ENCODE data around the gene STK32C.

STK32C gene

DNA sequence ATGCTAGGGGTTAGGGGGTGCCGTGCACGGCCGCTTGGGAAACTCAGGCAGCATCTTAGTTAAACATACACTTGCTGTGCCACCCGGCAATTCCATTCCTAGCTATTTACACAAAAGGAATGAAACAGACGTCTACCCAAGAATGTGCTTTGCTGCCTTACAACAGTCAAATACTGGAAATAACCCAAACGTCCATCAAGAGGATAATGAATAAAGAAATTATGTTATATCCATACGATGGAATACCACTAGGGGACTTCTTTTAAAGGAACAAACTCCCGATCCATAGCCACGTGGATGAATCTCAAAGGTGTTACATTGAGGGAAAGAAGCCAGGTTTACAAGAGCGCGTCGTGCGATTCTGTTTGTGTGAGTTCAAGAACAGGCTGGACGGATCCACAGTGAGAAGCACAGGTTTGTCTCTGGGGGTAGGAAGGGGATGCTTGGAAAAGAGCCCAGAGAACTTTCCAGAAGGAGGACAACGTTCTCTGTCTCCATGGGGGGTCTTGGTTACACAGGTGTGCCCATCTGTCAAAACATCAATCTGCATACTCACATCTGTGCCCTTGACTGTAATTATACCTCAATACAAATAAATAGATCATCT lies 41.8 kb downstream of the STK32C start:
- TF ChIP-seq, protein P1, sequence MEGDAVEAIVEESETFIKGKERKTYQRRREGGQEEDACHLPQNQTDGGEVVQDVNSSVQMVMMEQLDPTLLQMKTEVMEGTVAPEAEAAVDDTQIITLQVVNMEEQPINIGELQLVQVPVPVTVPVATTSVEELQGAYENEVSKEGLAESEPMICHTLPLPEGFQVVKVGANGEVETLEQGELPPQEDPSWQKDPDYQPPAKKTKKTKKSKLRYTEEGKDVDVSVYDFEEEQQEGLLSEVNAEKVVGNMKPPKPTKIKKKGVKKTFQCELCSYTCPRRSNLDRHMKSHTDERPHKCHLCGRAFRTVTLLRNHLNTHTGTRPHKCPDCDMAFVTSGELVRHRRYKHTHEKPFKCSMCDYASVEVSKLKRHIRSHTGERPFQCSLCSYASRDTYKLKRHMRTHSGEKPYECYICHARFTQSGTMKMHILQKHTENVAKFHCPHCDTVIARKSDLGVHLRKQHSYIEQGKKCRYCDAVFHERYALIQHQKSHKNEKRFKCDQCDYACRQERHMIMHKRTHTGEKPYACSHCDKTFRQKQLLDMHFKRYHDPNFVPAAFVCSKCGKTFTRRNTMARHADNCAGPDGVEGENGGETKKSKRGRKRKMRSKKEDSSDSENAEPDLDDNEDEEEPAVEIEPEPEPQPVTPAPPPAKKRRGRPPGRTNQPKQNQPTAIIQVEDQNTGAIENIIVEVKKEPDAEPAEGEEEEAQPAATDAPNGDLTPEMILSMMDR (IDR thresholded peaks at IDR 0.05): no peak
- no peak for TF ChIP-seq ZFX (IDR thresholded peaks at IDR 0.05; ENCODE audit: borderline replicate concordance)

DNA sequence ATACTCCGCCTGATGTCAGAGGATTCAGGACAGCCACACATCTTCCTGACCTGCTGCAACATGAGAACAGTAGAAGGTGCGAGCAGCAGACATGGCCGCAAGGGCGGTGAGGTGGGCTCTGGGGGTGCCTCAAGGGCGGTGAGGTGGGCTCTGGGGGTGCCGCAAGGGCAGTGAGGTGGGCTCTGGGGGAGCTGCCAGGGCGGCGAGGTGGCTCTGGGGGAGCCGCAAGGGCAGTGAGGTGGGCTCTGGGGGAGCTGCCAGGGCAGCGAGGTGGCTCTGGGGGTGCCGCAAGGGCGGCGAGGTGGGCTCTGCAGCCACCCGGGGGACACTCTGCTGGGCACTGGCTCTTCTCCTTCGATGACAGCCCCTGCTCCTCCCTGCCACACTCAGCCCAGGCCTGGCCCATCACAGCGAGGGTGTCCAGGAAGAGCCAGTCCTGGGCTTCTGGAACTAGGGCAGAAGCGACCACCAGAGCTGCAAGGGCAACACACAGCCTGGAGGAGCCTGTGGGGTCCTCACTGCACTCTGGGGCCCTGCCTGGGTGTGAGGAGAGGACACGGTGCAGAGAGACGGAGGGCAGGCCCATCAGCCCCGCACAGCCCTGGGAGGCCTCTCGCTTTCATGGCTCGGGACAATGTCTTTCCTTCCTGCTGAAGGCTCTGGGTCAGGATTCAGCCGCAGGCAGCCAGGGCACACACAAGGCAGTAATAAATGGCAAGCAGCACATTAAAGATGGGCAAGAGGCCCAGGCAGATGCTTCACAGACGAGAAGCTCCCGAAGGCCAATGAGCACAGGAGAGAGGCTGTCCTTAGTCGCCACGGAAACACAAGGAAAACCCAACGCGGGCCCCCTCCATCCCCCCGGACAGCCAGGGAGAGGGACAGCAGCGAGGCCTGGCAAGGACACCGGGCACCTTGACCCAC lies 42.5 kb downstream of the STK32C start:
- TF ChIP-seq, protein P1 (IDR thresholded peaks at IDR 0.05): no peak
- no peak for TF ChIP-seq ZFX (IDR thresholded peaks at IDR 0.05; ENCODE audit: borderline replicate concordance)
- H3K27ac ChIP-seq: no peak overlapping the region

More for the DNA sequence above, 41.8 kb downstream of the STK32C start:
- H3K27ac ChIP-seq: no peak overlapping the region

DNA sequence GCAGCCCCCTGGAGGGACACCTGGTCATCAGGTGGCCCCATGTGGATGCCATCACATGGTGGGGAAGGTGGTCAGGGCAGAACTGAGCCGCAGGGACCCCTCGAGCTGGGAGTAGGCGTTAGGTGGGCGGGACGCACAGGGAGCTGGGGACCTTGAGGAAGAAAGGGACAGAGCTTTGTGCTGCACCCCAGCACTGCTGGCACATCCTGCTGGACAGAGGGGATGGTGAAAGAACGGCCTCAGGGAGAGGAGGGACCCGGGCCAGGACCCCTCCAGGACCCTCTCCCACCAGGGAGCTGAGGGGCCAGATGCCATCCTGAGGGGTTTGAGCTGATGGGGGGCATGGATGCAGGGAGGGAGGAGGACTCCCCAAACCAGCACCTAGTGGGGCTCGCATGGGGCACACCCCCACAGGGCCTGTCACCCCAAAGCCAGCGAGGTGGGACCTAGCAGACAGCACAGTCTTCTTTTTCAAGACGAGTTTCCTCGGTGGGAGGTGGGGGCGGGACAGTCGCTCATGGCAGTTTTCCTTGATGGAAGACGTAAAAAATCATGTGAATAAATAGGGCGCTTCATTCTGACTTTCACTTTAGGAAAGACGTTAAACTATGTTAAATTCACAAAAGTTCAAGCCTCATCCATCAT lies 43.3 kb downstream of the STK32C start:
- H3K27ac ChIP-seq: no peak overlapping the region
- TF ChIP-seq, protein P1 (IDR thresholded peaks at IDR 0.05): no peak
- TF ChIP-seq ZFX (IDR thresholded peaks at IDR 0.05; ENCODE audit: borderline replicate concordance): no peak

DNA sequence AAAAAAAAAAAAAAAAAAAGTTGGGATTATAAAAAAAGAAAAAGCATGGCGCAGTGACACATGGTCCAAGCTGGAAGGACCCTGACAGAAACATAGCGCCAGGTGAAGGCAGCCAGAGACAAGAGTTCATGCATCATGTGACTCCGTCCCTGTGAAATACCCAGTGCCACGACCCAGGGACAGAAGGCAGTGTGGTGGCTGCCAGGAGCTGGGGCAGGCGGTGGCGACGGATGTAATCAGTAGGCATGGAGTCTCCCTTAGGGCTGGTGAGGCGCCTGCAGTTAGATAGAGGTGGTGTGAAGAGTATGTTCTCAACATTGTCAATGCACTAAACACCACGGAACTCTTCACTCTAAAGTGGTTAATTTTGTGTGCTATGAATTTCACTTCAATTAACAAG lies 43.9 kb downstream of the STK32C start:
- no peak for TF ChIP-seq ZFX (IDR thresholded peaks at IDR 0.05; ENCODE audit: borderline replicate concordance)
- TF ChIP-seq, protein P1 (IDR thresholded peaks at IDR 0.05): no peak

DNA sequence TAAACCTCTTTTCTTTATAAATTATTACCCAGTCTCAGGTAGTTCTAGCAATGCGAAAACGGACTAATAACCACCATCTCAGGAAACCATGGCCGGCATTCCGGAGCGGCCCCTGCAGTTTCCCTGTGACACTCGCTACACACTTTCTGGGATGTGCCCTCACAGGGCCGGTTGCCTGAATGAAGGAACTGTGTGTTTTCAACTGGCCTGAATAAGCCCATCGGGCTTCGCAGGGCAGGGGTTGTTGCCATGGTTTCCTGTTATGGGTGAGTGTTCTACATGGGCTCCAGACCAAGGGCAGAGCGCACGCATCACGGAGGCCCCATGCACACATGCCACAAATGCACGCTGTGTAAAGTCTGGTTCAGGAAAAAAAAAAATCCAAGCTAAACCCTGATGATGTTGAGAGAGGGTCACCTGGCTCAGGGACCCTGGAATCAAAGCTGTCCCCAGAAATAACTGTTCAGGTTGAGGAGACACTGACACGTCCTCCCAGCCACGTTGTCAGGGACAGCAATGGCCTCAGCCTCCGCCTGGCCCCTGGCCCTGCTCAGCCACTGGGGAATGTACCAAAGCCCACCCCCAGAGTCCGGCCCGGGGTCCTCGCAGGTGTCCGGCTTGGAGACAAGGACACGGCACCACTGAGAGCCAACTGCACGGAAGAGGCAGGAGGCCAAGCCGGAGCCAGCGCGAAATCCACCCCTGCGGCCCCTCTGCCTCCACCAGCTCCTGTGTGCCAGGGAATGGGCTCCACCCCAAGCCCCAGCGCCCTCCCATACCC lies 47.9 kb downstream of the STK32C start:
- TF ChIP-seq, protein P1 (IDR thresholded peaks at IDR 0.05): no peak
- no peak for TF ChIP-seq ZFX (IDR thresholded peaks at IDR 0.05; ENCODE audit: borderline replicate concordance)
- H3K27ac ChIP-seq: no peak overlapping the region

More for the DNA sequence above, 43.9 kb downstream of the STK32C start:
- no peak overlapping the region for H3K27ac ChIP-seq

DNA sequence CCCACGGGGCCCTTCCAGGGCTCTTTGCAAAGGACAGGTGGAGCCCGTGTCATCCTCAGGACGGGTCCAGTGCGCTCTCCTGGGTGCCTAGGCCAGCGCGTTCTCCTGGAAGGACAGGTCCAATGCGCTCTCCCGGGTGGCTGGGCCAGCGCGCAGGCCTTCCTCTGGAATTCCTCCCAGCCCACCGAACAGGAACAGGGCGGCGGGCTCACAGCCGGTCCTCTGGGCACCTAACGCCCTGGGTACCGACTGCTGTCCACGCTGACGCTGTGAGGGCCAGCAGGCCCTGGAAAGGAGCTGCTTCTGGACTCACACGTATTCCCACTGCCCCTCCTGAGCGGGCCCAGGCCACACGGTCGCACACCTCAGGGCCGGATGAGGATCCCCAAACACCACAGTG lies 49.3 kb downstream of the STK32C start:
- H3K27ac ChIP-seq: no peak overlapping the region
- no peak for TF ChIP-seq ZFX (IDR thresholded peaks at IDR 0.05; ENCODE audit: borderline replicate concordance)
- TF ChIP-seq, protein P1 (IDR thresholded peaks at IDR 0.05): no peak

All from 22Rv1 (cell line).